ENCODE results near the gene APOBEC4. TPM values are rescaled to one million over a fixed set of nuclear protein-coding genes. Genes with fewer than 3 reads are reported as not detected.
A peak's percentile ranks its signal among the peaks of the same experiment; 100 is the strongest.

APOBEC4 gene
- total RNA-seq, 1 donor from 2014 or later = not detected

- H3K36me3 Mint-ChIP-seq (ENCODE audit: low read depth) = peaks cover 3% of the 10 kb centered on the region
- H3K27me3 Mint-ChIP-seq (ENCODE audit: insufficient read depth) = no peaks in the 10 kb centered on the region
- DNase-seq (ENCODE audit: low spot score) = no peak
- H3K4me3 Mint-ChIP-seq = no peak overlapping the region
- peaks cover 44% of the 10 kb centered on the region for H3K4me1 Mint-ChIP-seq (ENCODE audit: low read depth)
- H3K9me3 Mint-ChIP-seq = no peaks in the 10 kb centered on the region
- intact Hi-C loops (cut with micrococcal nuclease) = no loop called here
- H3K27ac Mint-ChIP-seq = no peak overlapping the region
These were observed 3.2 kb upstream of the APOBEC4 start for GRCh38 chr1:183656355-183656754.

DNA sequence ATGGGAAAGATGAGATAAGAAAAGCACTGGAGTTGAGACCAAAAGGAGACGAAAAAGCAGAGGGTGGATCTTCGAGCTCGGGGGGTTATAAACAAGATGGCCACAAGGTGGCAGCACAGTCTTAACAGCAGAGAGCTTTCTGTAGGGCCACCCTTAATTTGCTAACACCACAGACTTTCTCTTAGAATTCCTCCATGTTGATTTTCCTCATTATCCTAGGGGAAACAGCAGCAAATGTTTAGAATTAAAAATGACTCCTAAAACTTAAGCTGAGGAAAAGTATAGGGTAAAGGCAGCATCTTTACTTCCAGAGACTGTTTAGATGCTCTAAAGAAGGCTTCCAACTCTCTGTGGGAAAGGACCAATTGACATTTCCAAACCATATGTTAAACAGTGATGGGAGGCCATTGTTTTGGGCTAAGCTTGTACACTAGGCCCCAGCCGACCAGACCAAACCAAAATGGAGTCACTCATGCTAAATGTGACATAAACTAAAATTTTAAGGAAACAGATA, 2.5 kb upstream of the APOBEC4 start:
- Mint-ChIP-seq H3K4me1 (ENCODE audit: low read depth) (peaks cover 48% of the 10 kb centered on the region), H3K27ac (peak overlapping the region; percentile 0), H3K27me3 (ENCODE audit: insufficient read depth) (no peaks in the 10 kb centered on the region), H3K4me3 (no peak overlapping the region), H3K9me3 (no peaks in the 10 kb centered on the region), H3K36me3 (ENCODE audit: low read depth) (peaks cover 3% of the 10 kb centered on the region)
- intact Hi-C loops (cut with micrococcal nuclease) = loop anchor here (1.0 to 2.0 kb wide), 6 partner anchors 30 to 567 kb away; no protein-coding TSS in a partner anchor
- DNase-seq (ENCODE audit: low spot score) = peak; percentile 52

DNA sequence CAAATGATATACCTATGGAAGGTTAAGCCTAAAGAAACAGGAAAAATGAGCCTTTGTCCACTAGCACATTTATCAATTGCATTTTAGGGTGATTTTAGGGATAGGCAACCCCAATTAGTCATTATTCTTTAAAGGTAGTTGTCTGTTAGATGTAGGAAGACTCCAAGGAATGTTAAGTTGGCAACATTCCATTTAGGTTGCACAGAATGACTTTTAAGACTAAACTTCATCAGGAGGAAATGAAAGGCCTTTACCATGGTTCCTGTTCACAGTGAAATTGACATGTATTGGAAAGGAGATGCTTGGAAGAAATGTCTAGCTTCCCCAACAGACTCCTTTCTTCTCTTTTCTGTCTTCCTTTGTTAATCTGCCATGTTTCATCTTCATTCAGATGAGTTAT, 1.6 kb upstream of the APOBEC4 start:
- intact Hi-C loops (cut with micrococcal nuclease) = loop anchor here (1.0 to 5.0 kb wide), 7 partner anchors 31 to 568 kb away; partner anchors contain the start of gene TSEN15
- no peaks in the 10 kb centered on the region for H3K9me3 Mint-ChIP-seq
- peaks cover 3% of the 10 kb centered on the region for H3K36me3 Mint-ChIP-seq (ENCODE audit: low read depth)
- DNase-seq (ENCODE audit: low spot score) = no peak
- H3K27ac Mint-ChIP-seq = no peak overlapping the region
- peaks cover 48% of the 10 kb centered on the region for H3K4me1 Mint-ChIP-seq (ENCODE audit: low read depth)
- no peaks in the 10 kb centered on the region for H3K27me3 Mint-ChIP-seq (ENCODE audit: insufficient read depth)
- no peak overlapping the region for H3K4me3 Mint-ChIP-seq

DNA sequence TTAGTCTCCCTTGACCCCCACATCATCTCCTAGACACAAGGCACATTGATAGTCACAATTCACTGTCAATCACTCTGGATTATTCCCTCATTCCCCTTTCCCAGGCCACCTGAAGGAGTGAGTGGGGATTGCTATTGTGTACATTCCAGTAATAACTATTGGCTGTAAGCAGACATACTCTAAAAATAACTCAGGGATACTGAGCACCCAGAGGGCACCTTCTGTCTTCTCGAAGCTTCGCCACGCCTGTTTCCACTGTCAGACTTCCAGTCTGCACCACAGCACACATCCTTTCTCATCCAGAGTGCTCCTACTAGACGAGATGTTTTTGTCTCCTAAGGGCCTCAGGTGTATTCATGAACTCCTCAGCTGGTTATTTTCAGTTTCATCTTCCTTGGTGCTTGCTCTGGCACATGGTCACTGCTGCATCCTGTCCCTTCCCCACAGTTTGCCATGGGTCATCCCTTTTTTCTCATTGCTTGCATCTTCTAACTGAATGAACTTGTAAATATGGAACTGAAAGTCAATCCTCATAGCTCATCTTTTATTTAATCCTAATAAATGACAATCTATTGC, 848 bp upstream of the APOBEC4 start:
- intact Hi-C loops (cut with micrococcal nuclease) = loop anchor here (2.0 to 5.0 kb wide), 4 partner anchors 189 to 569 kb away; partner anchors contain the start of gene TSEN15
- DNase-seq (ENCODE audit: low spot score) = no peak
- no peaks in the 10 kb centered on the region for H3K27me3 Mint-ChIP-seq (ENCODE audit: insufficient read depth)
- peaks cover 48% of the 10 kb centered on the region for H3K4me1 Mint-ChIP-seq (ENCODE audit: low read depth)
- H3K27ac Mint-ChIP-seq = peak overlapping the region; percentile 94
- H3K36me3 Mint-ChIP-seq (ENCODE audit: low read depth) = peaks cover 3% of the 10 kb centered on the region
- peak overlapping the region; percentile 34 for H3K4me3 Mint-ChIP-seq
- no peaks in the 10 kb centered on the region for H3K9me3 Mint-ChIP-seq

DNA sequence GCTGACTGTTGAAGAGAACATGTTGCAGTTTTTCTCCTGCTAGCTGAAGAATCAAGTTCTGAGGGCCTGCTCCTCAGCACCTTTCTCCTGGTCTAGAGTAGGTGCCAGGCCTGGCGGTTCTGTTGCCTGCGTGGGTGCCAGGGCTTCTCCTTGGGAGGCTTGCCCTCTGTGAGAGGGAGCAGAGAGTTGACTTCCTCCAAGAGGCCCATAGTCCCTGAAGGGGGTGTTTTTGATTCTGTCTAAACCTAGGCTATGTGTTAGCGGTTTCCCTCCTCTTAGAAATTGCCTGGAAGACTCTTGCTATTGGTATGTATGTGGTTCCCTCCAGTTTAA, 312 bp upstream of the APOBEC4 start:
- Mint-ChIP-seq H3K9me3 (no peaks in the 10 kb centered on the region), H3K4me1 (ENCODE audit: low read depth) (peaks cover 48% of the 10 kb centered on the region), H3K36me3 (ENCODE audit: low read depth) (peaks cover 3% of the 10 kb centered on the region), H3K27me3 (ENCODE audit: insufficient read depth) (no peaks in the 10 kb centered on the region), H3K27ac (peak overlapping the region; percentile 94), H3K4me3 (no peak overlapping the region)
- DNase-seq (ENCODE audit: low spot score) = no peak
- intact Hi-C loops (cut with micrococcal nuclease) = loop anchor here (2.0 to 5.0 kb wide), 2 partner anchors 399 to 507 kb away; partner anchors contain the start of gene TSEN15

- Mint-ChIP-seq H3K9me3 (no peaks in the 10 kb centered on the region), H3K4me3 (peak overlapping the region; percentile 51), H3K36me3 (ENCODE audit: low read depth) (peaks cover 3% of the 10 kb centered on the region), H3K4me1 (ENCODE audit: low read depth) (peaks cover 48% of the 10 kb centered on the region), H3K27ac (peak overlapping the region; percentile 94), H3K27me3 (ENCODE audit: insufficient read depth) (no peaks in the 10 kb centered on the region)
- intact Hi-C loops (cut with micrococcal nuclease) = loop anchor here (1.0 to 5.0 kb wide), 5 partner anchors 16 to 509 kb away; partner anchors contain the start of genes NCF2 and TSEN15
- peak; percentile 34 for DNase-seq (ENCODE audit: low spot score)
These were observed 1.0 kb downstream of the APOBEC4 start for GRCh38 chr1:183652107-183652506.

GRCh38 chr1:183651612-183652011, 1.5 kb downstream of the APOBEC4 start:
- peak overlapping the region; percentile 94 for H3K27ac Mint-ChIP-seq
- H3K36me3 Mint-ChIP-seq (ENCODE audit: low read depth) = peaks cover 3% of the 10 kb centered on the region
- peaks cover 51% of the 10 kb centered on the region for H3K4me1 Mint-ChIP-seq (ENCODE audit: low read depth)
- intact Hi-C loops (cut with micrococcal nuclease) = loop anchor here (1.0 to 5.0 kb wide), 5 partner anchors 15 to 509 kb away; partner anchors contain the start of genes NCF2 and TSEN15
- H3K9me3 Mint-ChIP-seq = no peaks in the 10 kb centered on the region
- no peak for DNase-seq (ENCODE audit: low spot score)
- H3K27me3 Mint-ChIP-seq (ENCODE audit: insufficient read depth) = no peaks in the 10 kb centered on the region
- peak overlapping the region; percentile 43 for H3K4me3 Mint-ChIP-seq

- H3K27ac Mint-ChIP-seq = no peak overlapping the region
- H3K9me3 Mint-ChIP-seq = no peaks in the 10 kb centered on the region
- H3K36me3 Mint-ChIP-seq (ENCODE audit: low read depth) = peaks cover 3% of the 10 kb centered on the region
- peaks cover 27% of the 10 kb centered on the region for H3K4me1 Mint-ChIP-seq (ENCODE audit: low read depth)
- intact Hi-C loops (cut with micrococcal nuclease) = no loop called here
- no peaks in the 10 kb centered on the region for H3K27me3 Mint-ChIP-seq (ENCODE audit: insufficient read depth)
- H3K4me3 Mint-ChIP-seq = no peak overlapping the region
- no peak for DNase-seq (ENCODE audit: low spot score)
These were observed 5.1 kb downstream of the APOBEC4 start for GRCh38 chr1:183648042-183648441.

DNA sequence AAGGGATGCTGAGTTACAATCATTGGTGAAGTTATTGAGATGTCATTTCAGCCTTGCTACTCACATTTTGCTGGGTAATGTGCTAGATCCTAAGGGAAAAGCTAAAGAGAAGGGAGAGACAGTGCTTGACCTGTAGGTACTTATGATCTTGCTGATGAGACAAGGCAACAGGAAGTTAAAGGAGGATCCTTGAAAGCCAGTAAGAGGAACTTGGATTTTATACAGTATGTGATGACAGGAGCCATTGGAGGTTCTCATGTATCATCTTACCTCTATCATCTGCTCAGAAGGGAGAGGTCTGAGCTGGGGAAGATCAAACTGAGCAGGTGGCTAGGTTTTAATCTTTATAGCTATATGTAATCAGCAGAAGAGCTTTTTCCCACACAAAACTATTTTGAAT, 6.3 kb downstream of the APOBEC4 start:
- Mint-ChIP-seq H3K9me3 (no peaks in the 10 kb centered on the region), H3K4me3 (no peak overlapping the region), H3K27me3 (ENCODE audit: insufficient read depth) (no peaks in the 10 kb centered on the region), H3K36me3 (ENCODE audit: low read depth) (peaks cover 1% of the 10 kb centered on the region), H3K4me1 (ENCODE audit: low read depth) (peaks cover 15% of the 10 kb centered on the region), H3K27ac (no peak overlapping the region)
- DNase-seq (ENCODE audit: low spot score) = no peak
- intact Hi-C loops (cut with micrococcal nuclease) = no loop called here

GRCh38 chr1:183645531-183645930, 7.6 kb downstream of the APOBEC4 start:
- H3K4me1 Mint-ChIP-seq (ENCODE audit: low read depth) = peaks cover 11% of the 10 kb centered on the region
- H3K9me3 Mint-ChIP-seq = no peaks in the 10 kb centered on the region
- no peaks in the 10 kb centered on the region for H3K36me3 Mint-ChIP-seq (ENCODE audit: low read depth)
- no peak overlapping the region for H3K27ac Mint-ChIP-seq
- intact Hi-C loops (cut with micrococcal nuclease) = no loop called here
- no peak for DNase-seq (ENCODE audit: low spot score)
- no peak overlapping the region for H3K4me3 Mint-ChIP-seq
- H3K27me3 Mint-ChIP-seq (ENCODE audit: insufficient read depth) = peaks cover 3% of the 10 kb centered on the region

GRCh38 chr1:183642166-183642565, 10.9 kb downstream of the APOBEC4 start:
- H3K9me3 Mint-ChIP-seq = no peaks in the 10 kb centered on the region
- no peak overlapping the region for H3K27ac Mint-ChIP-seq
- no peak overlapping the region for H3K4me3 Mint-ChIP-seq
- peaks cover 14% of the 10 kb centered on the region for H3K4me1 Mint-ChIP-seq (ENCODE audit: low read depth)
- no peak for DNase-seq (ENCODE audit: low spot score)
- no peaks in the 10 kb centered on the region for H3K36me3 Mint-ChIP-seq (ENCODE audit: low read depth)
- intact Hi-C loops (cut with micrococcal nuclease) = no loop called here
- peaks cover 6% of the 10 kb centered on the region for H3K27me3 Mint-ChIP-seq (ENCODE audit: insufficient read depth)

GRCh38 chr1:183640193-183640592, 12.9 kb downstream of the APOBEC4 start:
- Mint-ChIP-seq H3K4me1 (ENCODE audit: low read depth) (peaks cover 22% of the 10 kb centered on the region), H3K27me3 (ENCODE audit: insufficient read depth) (peaks cover 6% of the 10 kb centered on the region), H3K27ac (no peak overlapping the region), H3K4me3 (no peak overlapping the region), H3K9me3 (no peaks in the 10 kb centered on the region), H3K36me3 (ENCODE audit: low read depth) (peaks cover 3% of the 10 kb centered on the region)
- intact Hi-C loops (cut with micrococcal nuclease) = no loop called here
- DNase-seq (ENCODE audit: low spot score) = no peak

- H3K36me3 Mint-ChIP-seq (ENCODE audit: low read depth) = peaks cover 3% of the 10 kb centered on the region
- intact Hi-C loops (cut with micrococcal nuclease) = loop anchor here (5.0 to 10.0 kb wide), 6 partner anchors 794 to 1612 kb away; partner anchors contain the start of genes RNF2, SWT1 and TRMT1L
- no peak for DNase-seq (ENCODE audit: low spot score)
- H3K4me3 Mint-ChIP-seq = no peak overlapping the region
- peaks cover 6% of the 10 kb centered on the region for H3K27me3 Mint-ChIP-seq (ENCODE audit: insufficient read depth)
- no peaks in the 10 kb centered on the region for H3K9me3 Mint-ChIP-seq
- peaks cover 31% of the 10 kb centered on the region for H3K4me1 Mint-ChIP-seq (ENCODE audit: low read depth)
- H3K27ac Mint-ChIP-seq = no peak overlapping the region
These were observed 14.3 kb downstream of the APOBEC4 start for GRCh38 chr1:183638649-183639387.

Measured in activated T-helper 1 cell treated with anti-CD3 and anti-CD28 coated beads, Interleukin-12 subunit alpha, Interleukin-12 subunit beta, Interleukin-2, Interleukin-4 antibody, amounts not matched to agents 30 ng/mL and 10 ng/mL and 1 ng/mL, durations not matched to agents 14 hours and 24 hours and 36 hours (primary cell).